GM19455 (cell line): ENCODE data around the gene VMP1.
"Not testable (repeated sequence)": the region's sequence is repeated elsewhere in the genome, so short reads cannot be mapped to it uniquely, and the experiment has no call there.

Experiments used
- ATAC-seq: cut with Tn5 transposase; IDR thresholded peaks from one replicate; pipeline ENCODE4 v1.9.1; 2021; ENCODE audit not compliant: unreplicated experiment

Gene VMP1

GRCh38 chr17:59776577-59776976 lies 69.1 kb downstream of the VMP1 start:
- ATAC-seq: no peak

DNA sequence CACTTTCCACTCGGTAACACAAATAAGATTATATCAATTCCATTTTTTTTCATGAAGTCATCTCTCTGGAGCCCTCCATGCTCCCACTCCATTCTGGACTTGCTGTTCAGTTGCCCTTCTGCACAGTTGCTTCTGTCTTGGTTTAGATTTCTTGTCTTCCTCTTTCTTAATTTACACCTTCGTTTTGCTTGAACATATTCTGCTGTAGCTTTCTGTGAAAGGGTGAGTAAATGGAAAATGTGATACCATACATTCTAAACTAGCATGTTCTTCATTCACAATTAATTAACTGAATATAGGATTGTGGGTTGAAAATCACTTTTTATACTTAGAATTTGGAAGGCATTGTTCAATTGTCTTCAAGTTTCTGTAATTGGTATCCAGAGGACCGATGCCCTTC lies 69.6 kb downstream of the VMP1 start:
- no peak for ATAC-seq

GRCh38 chr17:59778996-59779395 lies 71.5 kb downstream of the VMP1 start:
- no peak for ATAC-seq

DNA sequence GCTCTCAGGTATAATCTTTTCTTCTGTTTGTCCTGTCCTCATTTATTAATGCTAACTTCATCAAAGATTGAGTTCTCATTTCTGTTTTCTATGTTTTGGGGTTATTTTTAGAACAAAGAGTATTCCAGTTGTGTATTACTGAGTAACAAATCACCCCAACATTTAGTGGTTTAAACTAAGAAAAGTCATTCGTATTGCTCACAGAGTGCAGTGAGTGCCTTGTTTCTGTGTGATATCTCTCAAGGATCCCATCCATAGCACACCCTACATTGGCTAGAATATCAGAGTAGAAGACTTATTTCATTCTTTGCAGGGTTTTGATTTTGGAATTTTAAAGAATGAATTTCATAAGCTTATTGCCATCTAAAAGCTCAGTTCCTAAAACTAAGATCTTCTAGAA lies 72.1 kb downstream of the VMP1 start:
- ATAC-seq: no peak

DNA sequence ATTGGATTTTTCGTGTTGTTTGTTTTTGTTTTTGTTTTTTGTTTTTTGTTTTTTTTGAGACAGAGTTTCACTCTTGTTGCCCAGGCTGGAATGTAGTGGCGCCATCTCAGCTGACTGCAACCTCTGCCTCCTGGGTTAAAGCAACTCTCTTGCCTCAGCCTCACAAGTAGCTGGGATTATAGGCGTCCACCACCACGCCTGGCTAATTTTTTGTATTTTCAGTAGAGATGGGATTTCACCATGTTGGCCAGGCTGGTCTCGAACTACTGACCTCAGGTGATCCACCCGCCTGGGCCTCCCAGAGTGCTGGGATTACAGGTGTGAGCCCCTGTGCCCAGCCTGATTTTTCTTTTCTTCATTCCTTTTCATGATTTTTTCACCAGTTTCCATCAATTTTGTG lies 73.1 kb downstream of the VMP1 start:
- not testable (repeated sequence) for ATAC-seq

DNA sequence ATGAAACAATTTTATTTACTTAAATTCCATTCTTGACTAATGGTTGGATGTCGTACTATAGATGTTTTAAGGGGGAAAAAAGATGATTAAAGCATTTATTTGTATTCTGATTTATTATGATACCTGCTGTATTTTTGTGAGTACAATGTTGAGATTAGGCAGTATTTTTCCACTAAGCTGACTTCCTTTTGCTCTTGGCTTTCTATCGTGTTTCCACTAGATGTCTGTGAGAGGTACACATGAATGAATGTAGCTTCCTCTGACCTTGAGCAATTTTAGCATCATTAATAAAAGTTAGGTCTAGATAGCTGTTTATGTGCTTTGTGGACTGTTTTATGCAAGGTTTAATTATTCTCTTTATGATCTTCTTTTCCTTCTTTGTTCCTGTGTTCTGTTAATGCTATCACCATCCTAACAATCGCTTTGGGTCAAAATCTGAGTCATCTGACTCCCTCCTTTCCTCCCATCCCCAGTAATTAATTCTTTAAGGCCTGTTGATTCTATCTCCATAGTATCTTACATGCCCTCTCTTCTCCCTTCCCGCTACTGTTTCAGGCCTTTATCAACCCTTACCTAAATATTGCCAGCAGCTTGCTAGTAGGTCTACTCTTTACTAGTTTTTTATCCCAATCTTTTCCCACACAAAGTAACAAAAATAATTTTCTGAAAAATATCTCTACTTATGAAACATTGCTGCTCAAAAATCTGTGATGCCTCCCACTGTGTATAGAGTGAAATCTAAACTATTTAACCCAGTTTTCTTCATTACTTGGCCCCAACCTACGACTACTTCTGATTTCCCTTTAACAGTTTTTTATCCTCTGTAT lies 76.0 kb downstream of the VMP1 start:
- no peak for ATAC-seq

DNA sequence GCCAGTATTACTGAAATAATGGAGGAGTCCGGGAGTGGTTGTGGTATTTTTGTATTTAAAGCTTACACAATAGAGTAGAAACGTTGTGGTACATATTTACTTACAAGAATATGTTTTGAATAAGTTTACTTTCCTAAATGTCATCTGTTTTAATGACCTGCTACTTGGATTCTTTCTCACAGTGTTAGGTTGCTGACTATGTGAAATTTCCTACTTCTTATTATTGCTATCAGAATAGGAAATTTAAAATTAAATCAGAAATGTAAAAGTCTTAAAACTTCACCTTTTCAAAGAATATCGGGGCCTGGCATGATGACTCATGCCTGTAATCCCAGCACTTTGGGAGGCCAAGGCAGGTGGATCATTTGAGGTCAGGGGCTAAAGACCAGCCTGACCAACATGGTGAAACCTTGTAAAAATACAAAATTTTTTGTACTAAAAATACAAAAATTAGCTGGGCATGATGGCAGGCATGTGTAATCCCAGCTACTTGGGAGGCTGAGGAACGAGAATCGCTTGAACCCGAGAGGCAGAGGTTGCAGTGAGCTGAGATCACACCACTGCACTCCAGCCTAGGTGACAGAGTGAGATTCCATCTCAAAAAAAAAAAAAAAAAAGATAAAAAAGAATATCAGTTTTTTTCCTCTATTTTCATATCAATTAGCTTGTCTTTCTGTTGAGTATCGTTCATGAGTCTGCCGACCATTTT lies 77.8 kb downstream of the VMP1 start:
- no peak for ATAC-seq

- ATAC-seq: no peak
Measured at GRCh38 chr17:59786213-59786535, 78.7 kb downstream of the VMP1 start.

GRCh38 chr17:59786536-59787319 lies 79.3 kb downstream of the VMP1 start:
- ATAC-seq: peak; percentile 80

GRCh38 chr17:59789849-59790248 lies 82.4 kb downstream of the VMP1 start:
- not testable (repeated sequence) for ATAC-seq

DNA sequence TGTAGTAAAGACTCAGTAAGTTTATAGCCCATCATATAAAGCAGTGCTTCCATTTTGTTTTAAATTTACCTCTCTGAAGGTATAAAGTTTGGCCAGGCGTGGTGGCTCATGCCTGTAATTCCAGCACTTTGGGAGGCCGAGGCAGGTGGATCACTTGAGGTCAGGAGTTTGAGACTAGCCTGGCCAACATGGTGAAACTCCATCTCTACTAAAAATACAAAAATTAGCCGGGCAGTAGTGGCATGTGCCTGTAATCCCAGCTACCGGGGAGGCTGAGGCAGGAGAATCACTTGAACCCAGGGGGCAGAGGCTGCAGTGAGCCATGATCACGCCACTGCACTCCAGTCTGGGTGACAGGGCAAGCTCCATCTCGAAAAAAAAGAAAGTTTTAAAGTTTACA lies 83.0 kb downstream of the VMP1 start:
- ATAC-seq: not testable (repeated sequence)

- no peak for ATAC-seq
Measured at GRCh38 chr17:59790910-59791309, 83.5 kb downstream of the VMP1 start.

GRCh38 chr17:59791603-59792457 lies 84.4 kb downstream of the VMP1 start:
- ATAC-seq: no peak

GRCh38 chr17:59792458-59792823 lies 85.0 kb downstream of the VMP1 start:
- ATAC-seq: not testable (repeated sequence)

- no peak for ATAC-seq
Measured at GRCh38 chr17:59793205-59793604, 85.8 kb downstream of the VMP1 start.

DNA sequence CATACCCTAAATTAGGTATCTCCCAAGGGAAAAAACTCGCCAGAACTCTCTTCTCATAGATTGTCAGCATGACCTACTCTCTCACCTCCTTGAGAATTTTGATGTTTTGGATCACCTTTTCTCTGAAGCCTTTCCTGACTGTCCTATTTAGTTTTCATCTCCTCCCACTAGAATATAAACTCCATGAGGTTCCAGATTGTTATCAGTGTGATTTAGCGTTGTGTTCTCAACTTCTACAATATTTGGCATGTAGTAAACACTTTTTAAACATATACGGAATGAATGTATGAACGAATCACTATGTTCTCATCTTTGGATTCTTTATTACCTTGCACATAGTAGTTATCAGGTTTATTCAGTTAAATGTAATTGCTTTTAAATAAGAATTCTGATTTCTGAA lies 88.7 kb downstream of the VMP1 start:
- ATAC-seq: no peak

DNA sequence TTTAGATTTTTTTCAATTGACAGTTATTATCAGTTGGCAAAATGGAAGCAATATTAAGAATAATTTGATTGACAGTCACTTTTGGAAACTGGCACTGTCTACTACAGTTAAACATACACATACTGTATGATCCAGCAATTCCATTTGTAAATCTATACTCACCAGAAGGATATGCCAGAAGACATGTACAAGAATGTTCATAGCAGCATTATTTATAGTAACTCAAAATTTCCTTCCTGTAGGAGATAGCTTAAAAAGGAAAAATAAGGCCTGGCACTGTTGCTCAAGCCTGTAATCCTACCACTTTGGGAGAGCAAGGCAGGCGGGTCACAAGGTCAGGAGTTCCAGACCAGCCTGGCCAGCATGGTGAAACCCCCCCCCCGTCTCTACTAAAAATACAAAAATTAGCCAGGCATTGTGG lies 89.3 kb downstream of the VMP1 start:
- ATAC-seq: no peak

DNA sequence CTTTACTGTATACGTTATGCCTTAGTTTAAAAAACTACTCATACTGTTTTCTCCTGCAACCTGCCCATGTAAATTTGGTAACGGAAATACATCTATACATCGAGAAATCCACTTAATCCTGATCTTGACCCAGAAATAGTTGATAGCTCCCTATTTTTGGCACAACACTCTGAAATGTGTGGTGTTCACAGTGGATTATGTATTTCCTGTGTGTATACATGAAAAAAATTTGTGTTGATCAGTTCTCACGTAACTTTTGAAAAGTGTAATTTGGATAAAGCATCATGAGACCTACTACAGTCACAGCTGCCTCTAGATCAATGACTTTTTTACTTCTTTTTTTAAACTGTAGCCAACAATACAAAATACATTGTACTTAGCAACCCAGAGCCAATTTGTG lies 90.7 kb downstream of the VMP1 start:
- no peak for ATAC-seq

DNA sequence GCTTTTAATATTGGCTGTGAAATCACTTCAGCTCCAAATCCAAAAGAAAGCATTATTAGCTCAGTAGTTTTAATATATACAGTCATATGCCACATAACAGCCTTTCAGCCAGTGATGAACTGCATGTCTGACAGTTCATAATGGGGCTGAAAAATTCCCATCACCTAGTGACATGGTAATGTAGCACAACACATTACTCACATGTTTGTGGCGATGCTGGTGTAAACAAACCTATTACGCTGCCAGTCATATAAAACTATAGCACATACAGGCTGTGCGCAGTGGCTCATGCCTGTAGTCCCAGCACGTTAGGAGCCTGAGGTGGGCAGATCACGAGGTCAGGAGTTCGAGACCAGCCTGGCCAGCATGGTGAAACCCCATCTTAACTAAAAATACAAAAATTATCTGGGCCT lies 93.1 kb downstream of the VMP1 start:
- ATAC-seq: no peak

GRCh38 chr17:59802160-59802559 lies 94.7 kb downstream of the VMP1 start:
- no peak for ATAC-seq

GRCh38 chr17:59804901-59805465 lies 97.5 kb downstream of the VMP1 start:
- no peak for ATAC-seq
